CD4-positive, alpha-beta T cell treated with Interleukin-2 at 100 ng/mL for 4 hours (primary cell): Measurements from ENCODE around the gene USP27X.

Source experiments
- DNase-seq: peaks from one replicate; pipeline ENCODE4 v3.0.0-alpha.2; 2020; ENCODE audit warnings: low spot score

The USP27X gene

DNA sequence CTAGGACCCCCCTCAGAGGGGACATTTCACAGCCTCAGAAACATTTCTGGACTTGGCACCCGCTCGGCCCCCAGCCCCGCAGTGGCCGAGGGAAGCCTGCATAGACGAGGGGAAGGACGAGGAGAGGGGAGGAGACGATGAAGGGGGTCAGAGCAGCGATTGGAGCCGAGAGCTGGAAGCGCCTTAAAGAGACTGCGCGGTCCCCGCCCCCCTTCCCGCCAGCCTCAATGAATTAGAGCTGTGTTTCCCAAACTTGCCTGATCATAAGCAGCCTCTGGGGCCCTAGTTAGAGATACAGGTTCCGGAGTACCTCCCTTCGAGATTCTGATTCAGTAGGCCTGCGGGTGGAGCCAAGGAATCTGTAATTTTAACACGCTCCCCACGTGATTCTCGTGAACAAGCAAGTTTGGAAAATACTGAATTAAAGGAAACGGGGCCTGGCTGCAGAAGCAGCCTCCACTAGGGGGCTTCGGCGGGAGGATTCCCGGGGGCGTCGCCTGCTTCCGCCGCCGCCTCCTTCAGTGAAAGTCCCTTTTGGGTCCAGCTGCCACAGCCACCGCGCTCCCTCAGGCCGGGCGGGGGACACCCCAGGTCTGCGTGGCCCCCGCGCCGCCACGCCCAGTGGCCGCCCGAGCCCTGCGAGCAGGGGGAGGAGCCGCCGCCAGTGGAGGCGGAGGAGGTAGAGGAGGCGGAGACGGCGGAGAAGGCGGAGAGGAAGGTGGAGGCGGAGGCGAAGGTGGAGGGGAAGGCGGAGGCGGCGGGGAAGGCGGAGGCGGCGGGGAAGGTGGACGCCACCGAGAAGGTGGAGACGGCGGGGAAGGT lies at the start of gene USP27X:
TSS of gene USP27X (plus strand) at position 651 of the 822 bp plus-strand sequence. CDS start 824 bp downstream, outside the sequence.
- DNase-seq: peak; percentile 81

DNA sequence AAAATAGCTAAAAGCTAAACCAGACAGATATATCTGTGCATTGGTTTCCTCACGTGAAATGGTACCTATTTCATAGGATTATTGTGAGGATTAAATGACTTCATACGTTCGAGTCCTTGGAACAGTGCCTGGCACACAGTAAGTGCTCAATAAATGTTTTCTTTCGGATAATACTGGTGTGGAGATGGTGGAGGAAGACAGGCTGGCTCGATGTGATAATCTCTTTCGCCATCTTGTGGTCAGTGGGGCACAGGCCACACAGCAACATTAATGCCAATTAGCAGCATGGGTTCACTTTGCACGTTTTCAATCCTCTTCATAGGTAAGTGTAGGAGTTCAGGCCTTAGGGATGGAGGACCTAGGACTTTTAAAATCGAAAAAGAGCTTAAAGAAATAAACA lies 40.9 kb upstream of the USP27X start:
- DNase-seq: no peak

DNA sequence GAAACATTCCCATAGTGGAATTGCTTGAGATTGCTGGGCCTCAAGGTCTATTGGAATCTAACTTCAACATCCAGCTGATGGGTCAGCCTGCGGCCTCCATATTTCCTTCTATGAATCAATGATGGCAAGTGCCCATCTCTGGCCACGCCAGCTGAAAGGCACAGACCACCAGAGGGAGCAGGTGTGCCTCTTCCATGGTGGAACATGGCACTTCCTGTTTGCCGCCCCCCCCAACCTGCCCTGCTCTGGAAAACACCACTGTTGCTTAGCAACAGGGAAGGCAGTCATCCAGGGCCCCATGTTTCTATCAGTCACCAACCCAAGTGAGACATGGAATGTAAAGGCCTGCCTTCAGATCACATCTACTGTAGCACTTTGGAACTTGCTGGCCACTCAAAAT lies 38.6 kb upstream of the USP27X start:
- peak; percentile 19 for DNase-seq

DNA sequence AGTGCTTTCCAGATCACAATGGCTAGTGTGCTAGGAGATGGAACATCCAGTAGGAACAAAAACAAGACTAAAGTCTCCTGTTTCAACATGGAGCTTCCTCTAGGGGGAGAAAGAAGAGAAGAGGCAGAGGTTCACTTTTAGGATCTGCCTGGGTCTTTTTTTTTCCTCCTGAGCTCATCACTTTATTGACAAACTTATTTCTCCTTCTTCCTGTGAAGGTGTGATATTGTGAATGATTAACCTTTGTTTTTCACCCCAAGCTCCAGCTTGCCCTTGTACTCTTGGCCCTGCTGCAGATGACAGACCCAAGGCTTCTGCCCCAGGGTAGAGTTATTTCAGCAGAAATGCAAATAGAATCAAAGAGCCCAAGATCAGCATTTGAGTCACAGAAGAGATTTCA lies 36.7 kb upstream of the USP27X start:
- no peak for DNase-seq

DNA sequence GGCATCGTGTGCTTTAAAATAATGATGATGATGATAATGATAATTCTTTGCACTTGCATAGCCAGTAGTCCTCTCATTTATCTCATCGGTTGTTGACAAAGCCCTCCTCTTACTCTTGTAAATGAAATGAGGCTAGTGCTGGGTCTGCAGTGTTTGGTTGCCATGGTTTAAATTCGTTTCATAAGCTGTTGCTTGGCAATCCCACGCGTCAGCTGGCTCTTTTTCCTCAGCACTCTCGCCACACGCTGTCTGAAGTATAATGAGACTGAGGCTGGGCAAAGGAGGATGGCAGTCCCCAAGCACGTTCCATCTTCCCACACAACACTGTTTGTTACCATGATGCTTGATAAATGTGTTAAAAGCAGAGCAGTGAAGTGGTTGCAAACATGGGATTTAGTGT lies 34.7 kb upstream of the USP27X start:
- no peak for DNase-seq

DNA sequence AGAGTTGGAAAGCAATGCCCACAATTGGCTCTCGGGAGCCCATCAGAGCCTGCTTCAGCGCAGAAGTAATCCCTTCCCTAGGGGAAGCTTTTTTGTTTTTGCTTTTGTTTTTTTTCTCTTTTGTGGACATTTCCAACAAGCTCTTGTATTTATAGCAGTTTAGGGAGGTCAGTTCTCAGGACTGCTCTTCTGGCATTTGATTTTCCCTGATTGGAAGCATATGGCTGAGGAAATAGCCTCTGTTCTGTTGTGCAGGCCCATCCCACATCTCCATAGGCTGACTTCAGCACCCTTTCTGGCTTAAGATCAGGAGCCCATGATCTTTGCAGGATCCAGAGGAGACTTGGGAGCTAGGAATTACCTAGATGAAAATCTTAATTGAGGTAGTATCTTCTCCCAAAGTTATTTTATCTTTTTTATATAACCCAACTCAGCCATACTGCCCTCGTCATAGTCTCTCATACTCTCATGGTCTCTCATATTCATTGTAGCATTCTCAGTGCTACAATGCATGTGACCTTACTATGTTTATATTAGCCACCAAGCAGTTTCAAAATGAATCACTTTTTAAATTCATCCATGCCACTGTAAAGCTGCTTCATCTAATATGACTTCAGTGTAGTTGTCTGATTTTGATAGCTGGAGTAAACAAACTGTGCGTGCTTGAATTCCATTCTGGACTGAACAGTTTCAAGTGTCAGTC lies 33.4 kb upstream of the USP27X start:
- no peak for DNase-seq

DNA sequence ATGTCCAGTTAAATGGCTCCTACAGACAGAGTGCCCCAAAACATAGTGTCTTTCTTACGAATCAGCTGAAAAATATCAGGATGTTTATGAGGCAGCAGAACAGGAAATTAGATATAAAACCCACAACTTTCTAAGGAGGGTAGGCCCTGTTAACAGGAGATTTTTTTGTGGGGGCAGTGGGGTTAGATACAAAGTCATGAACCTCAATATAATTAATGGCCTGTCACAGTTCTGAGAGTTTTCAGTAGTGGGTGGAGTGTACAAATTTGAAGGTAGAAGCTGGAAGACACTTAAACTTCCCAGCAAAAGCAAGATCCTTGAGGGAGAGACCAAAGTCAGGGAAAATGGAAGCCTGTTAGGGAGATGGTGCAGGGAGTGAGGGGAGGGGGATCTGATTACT lies 32.8 kb upstream of the USP27X start:
- DNase-seq: no peak

DNA sequence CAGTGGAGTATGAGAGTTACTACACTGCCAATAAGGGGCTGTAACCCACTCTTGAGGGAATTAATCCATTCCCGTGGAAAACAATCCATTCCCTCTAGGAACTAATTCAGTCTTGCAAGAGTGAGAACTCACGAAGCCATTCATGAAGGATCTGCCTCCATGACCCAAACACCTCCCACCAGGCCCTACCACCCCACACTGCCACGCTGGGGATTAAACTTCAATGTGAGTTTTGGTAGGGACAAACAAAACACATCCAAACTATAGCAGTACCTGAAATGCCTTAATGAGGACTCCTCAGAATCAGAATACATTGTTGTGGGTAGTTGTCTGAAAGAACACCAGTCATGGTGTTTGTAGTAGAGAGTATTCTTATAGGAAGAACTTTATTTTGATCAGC lies 31.0 kb upstream of the USP27X start:
- DNase-seq: no peak

DNA sequence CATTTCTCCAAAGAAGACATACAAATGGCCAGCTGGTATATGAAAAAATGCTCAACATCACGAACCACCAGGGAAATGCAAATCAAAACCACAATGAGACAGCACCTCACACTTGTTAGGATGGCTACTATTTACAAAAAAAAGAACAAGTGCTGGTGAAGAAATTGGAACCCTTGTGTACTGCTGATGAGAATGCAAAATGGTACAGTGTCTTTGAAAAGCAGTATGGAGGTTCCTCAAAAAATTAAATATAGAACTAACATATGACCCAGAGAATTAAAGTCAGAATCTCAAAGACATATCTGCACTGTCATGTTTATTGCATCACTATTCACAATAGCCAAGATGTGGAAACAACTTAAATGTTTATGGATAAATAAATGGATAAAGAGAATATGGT lies 29.3 kb upstream of the USP27X start:
- no peak for DNase-seq

DNA sequence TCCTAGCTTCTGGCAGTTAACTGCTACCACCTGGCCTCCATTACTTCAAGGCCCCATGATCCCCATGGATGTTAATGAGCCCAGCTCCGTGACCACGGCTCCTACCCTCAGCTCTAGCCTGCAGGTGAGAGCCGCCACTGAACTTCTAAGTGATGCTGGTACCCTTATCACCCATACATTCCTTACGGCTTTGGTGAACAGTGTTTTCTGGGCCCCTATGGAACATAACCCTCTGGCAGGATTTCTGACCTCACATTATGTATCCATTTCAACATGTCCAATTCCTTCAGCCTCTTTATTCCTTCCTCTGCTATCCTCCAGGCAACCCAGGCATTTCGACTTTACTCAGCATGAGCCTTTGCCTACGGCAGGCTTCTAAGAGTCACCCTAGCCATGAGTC lies 25.6 kb upstream of the USP27X start:
- no peak for DNase-seq

DNA sequence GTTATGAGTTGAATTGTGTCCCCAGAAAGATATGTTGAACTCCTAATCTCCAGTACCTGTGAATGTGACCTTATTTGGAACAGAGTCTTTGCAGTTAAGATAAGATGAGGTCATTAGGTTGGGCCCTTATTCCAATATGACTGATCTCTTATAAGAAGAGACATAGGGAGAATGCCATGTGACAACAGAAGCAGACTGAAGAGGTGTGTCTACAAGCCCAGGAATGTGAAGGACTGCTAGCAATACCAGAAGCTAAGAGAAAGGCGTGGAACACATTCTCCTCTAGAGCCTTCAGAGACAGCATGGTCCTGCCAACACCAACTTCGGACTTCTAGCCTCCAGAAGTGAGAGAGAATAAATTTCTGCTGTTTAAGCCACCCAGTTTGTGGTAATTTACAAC lies 22.5 kb upstream of the USP27X start:
- no peak for DNase-seq

DNA sequence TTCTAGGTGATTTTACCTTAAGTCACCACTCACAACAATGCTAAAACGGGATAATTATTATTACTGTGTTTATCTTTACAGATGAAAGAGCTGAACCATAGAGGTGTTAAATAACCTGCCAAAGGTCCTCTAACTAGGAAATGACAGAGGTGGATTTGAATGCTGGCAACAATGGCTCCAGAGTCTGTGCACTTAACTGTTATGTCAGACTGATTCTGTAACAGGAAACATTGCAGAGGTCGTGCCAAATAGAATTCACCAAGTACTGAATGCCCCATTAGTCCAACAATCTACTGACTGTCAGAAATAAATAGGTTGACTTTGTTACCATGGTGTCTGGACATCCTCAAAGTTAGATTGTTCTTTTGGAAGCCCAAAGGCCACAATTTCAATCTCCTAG lies 20.9 kb upstream of the USP27X start:
- no peak for DNase-seq

DNA sequence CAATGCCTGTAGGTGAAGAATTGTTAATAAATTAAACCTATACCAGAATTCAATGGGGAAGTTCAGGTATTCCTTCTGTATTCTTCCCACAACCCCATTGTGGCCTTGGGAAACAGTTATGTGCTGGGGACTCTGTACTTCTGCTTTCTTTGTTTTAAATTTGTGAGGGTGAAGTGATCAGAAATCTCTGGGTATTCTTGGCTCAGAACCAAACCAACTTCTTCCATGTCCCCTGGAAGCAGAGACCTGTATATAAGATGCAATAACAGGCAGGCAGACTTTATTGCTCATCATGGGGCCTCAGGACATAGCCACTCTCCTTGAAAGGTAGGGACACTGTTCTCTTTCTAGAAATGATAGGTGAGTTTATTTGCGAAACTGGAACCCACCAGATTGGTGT lies 19.8 kb upstream of the USP27X start:
- DNase-seq: no peak

DNA sequence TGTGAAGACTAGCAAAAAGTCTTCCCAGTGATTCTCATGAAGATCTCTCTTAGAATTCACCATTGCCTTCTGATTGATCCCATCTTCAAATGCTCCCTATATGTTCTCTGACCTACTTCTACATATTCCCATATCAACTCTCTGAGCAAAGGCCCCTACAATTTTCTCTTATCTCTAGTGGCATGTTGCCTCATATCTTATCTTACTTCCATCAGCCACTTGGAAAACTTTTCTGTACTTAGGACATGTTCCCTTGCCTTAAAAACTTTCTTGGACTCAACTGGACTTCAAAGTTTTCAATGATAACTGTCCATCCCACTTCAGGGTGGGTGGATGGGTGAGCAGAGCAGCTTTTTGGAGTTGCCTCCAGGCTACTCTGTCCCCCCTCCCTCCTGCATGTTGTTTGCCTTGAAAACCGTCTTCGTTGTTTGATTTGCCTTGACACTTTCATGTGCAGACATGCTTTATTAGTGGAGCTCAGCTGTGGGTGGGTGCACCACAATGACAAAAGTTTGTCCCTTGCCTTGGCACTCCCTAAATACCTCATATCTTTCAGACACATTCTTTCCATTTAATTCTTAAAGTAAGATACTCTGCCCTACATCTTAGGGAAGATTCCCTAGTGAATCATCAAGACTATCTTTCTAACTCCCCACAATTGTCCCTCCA lies 18.3 kb upstream of the USP27X start:
- DNase-seq: no peak

DNA sequence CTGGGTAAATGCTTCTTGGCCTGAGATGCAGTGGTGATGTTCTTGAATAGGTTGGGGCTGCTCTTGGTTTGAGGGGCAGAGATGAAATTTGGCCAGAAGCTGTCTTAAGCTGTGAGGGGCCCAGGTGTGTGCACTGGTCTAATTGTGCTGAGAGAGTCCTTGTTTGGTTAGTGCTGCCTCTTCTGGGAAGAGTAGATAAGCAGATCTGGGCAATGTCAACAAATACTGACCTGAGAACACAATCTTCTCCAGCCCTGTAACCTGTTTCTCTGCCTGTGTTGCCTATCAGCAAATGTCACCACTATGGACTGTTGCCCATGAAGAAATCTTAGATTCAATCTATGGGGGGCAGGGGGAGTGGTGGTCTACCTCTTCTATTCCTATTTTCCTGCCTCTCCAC lies 17.2 kb upstream of the USP27X start:
- no peak for DNase-seq

DNA sequence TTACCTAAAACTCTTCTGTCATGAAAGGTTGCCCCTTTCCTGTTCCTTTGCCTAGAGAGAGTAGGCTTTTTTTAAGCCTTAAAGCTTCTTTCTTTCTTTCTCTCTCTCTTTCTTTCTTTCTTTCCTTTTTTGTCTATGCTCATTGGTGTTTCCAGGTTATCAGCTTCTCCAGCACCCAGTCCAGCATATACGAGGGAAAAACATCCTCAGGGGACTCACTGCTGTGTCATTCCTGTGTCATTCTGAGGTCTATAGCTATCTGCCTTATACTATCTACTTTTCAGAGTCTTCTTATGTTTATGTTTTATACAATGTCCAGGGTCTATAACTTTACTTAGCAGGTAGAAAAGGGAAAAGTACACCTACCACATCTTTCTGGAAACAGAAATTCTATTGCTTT lies 10.5 kb upstream of the USP27X start:
- DNase-seq: no peak

DNA sequence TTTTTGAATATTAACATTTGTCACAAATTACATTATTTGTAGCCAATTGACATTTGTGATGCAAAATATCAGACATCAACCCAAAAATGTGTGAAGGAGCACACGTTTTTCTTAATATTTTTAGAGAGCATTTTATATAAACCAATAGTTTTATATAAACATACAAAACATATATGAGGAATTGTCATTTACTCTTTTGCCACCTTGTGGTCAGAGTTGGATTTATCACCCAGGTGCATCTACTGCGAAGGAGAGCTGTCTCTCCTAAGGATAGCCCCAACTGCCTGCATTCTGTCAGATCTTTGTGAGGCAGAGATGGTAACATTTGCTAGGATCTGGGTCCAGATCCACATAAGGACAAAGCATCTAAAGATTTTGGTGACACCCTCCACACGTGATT lies 2.5 kb upstream of the USP27X start:
- DNase-seq: peak; percentile 45

DNA sequence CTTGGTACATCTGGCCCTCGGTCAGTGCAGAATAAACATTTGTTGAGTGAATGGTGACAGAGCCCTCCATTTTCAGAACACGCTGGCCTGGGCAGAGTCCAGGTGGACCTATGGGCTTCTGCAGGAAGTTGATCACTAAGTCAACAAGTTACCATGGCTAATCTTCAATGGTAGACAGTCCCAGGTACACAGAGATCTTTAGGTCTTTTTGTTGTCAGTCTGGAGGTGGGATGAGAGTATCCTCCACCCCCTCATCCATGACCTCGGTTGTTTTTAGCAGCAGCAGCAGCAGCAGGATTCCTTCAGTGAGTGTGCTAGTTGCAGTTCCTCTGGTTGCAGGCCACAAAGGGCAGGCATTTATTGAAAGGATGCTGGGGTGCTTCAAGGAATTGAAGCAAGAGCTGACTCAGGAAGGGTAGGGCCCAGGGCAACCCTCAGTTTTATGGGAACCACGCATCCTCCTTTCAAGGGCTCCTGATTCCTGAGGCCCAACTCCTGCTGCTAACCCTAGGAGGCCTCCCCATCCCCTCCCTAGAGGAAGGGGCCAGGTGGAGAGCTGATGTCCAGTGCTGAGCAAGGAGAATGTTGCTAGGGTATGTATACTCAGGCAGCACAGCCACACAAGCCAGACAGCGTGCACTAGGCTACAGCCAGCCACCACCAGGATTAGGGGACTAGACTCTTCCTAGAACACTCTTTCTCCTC lies 1.7 kb upstream of the USP27X start:
- no peak for DNase-seq

DNA sequence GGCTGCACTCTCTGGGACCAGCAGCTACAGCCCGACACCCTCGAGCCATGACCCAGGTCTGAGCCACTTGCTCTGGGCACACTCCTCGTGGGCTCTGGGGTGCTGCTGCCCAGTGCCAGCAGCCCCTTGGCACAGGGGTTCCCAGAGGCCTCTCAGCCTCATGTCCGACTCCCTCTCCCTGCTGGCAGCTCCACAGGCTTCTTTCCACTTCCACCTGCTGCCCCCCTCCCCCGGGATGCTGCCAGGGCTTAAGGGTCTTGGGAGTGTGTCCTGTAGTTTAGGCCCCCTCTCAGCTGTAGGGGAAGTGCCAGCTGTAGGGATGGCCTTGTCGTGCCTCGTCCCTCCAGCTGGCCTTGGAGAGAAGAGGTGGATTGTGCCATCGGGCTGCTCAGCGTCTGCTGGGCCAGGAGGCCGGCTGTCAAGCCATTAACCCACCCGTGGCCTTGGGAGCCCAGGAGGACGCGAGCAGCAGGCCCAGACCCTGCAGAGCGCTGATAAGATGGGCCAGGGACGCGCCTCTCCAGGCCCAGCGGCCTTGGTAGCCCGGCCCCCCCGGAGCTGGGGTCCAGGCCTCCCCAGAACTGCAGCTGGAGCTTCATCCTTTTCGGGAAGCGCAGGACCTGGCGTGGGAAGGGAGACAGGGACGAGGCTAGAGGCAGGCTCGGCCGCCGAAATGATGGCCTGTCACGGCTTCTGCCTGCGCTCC lies 1.0 kb upstream of the USP27X start:
- DNase-seq: no peak

DNA sequence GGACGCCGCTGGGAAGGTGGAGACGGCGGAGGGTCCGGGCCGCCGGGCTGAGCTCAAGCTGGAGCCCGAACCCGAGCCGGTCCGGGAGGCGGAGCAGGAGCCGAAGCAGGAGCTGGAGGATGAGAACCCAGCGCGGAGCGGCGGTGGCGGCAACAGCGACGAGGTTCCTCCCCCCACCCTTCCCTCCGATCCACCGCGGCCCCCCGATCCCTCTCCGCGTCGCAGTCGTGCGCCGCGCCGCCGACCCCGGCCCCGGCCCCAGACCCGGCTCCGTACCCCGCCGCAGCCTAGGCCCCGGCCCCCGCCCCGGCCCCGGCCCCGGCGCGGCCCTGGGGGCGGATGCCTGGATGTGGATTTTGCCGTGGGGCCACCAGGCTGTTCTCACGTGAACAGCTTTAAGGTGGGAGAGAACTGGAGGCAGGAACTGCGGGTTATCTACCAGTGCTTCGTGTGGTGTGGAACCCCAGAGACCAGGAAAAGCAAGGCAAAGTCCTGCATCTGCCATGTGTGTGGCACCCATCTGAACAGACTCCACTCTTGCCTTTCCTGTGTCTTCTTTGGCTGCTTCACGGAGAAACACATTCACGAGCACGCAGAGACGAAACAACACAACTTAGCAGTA lies 483 bp downstream of the USP27X start:
- no peak for DNase-seq

DNA sequence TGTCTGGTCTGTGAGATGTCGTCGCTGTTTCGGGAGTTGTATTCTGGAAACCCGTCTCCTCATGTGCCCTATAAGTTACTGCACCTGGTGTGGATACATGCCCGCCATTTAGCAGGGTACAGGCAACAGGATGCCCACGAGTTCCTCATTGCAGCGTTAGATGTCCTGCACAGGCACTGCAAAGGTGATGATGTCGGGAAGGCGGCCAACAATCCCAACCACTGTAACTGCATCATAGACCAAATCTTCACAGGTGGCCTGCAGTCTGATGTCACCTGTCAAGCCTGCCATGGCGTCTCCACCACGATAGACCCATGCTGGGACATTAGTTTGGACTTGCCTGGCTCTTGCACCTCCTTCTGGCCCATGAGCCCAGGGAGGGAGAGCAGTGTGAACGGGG lies 1.4 kb downstream of the USP27X start:
- DNase-seq: no peak
